Ovary (tissue), 3 donors: Measurements from ENCODE around the gene CACNB4.

Experiments
- CTCF ChIP-seq, 3 donors: fragments of 450-650 bp in 2 of 3; fragments of 200-600 bp in 1 of 3; IDR thresholded peaks; one replicate each; pipeline versions ENCODE4 v1.5.1 to v1.8.0; 2016 to 2022; ENCODE audit warnings: antibody characterized with exemption in 3 of 3, mild to moderate bottlenecking in 1 of 3
- EP300 ChIP-seq: sonication (generic); formaldehyde crosslinking; IDR thresholded peaks from one replicate; pipeline ENCODE4 v1.6.1; 2017; ENCODE audit warnings: antibody characterized with exemption
- POLR2A ChIP-seq: fragments of 450-650 bp; IDR thresholded peaks from one replicate; pipeline ENCODE4 v1.6.1; 2017; ENCODE audit warnings: antibody characterized with exemption, mild to moderate bottlenecking, moderate library complexity
- donor health status: DM: no; HTN: no; CAD: no.

- no peak for TF ChIP-seq POLR2A
- TF ChIP-seq EP300 = no peak
- no peak for TF ChIP-seq CTCF (IDR thresholded peaks at IDR 0.05)
These were observed 282.0 kb downstream of the CACNB4 start for GRCh38 chr2:151816843-151817242.
